ENCODE data around the gene FBXL17.
A peak's percentile ranks its signal among the peaks of the same experiment; 100 is the strongest.
"Not testable (repeated sequence)": the region's sequence is repeated elsewhere in the genome, so short reads cannot be mapped to it uniquely, and the experiment has no call there.

Gene FBXL17

DNA sequence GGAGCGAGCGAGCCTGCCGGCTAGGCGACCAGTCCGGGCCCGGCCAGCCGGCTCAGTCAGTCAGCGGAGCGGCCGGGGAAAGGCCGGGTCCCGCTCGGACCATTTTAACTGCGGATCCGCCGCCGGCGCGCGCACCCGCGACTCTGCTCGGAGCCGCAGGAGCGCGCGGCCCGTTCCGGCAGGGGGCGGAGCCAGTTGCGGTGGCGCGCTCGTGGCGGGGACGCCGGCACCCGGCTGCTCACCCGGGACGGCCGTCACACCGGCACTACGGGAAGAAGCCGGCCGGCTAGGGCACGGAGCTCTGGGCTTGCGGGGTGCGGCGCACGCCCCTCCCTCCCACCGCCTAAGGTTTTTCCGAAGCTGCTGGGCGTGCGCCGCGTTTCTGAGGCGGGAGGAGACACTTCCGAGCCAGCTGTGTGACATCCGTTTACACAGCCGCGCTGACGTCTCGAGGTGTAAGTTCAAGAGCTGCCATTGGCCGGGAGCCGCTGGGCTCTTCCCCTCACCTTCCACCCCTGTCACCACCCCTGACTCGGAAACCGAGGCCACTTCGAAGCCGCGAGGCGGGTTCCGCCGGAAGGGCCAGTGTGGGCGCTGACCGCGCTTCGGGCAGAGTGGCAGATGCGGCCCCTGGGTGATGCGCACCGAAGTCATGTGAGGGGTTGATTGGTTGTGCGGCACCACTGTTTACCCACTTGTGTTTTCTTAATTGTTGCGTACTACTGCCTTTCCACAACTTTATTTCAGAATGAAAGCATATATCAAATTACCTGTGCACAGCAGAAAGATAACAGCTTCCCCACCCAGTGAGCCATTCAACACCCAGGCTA lies at the start of gene FBXL17:
Gene FBXL17 (minus strand): TSS at position 145 of the 830 bp plus-strand sequence.
- in situ Hi-C loops (cut with HindIII; ENCODE audit: low pct_unique_long_range_greater_than_20kb, low sequenced_read_pairs) = no loop called here
- TF ChIP-seq JUND (IDR thresholded peaks at IDR 0.05; ENCODE audit: low read depth) = no peak
- DNase-seq (ENCODE audit: low read depth in 1 of 2, low spot score in 1 of 2) = peak; percentile 87 to 98

DNA sequence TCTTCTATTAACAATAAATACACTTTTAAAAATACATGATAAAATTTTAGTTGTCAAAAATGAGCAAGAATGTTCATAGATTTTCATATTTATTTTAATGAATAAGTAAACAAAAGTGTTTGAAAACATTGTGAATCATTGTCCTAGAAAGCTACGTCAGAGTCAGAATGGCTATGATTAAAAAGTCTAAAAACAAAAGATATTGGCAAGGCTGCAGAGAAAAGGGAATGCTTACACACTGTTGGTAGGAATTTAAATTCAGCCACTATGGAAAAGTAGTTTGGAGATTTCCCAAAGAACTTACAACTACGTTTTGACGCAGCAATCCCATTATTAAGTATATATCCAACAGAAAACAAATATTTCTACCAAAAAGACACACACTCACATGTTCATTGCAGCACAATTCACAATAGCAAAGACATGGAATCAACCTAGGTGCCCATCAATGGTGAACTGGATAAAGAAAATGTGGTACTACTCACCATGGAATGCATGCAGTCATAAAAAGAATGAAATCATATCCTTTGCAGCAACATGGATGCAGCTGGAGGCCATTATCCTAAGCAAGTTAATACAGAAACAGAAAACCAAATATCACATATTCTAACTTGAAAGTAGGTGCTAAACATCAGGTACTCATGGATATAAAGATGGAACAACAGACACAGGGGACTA lies 49.2 kb upstream of the FBXL17 start:
- DNase-seq (ENCODE audit: low read depth in 1 of 2, low spot score in 1 of 2) = no peak
- in situ Hi-C loops (cut with HindIII; ENCODE audit: low pct_unique_long_range_greater_than_20kb, low sequenced_read_pairs) = no loop called here
- no peak for TF ChIP-seq JUND (IDR thresholded peaks at IDR 0.05; ENCODE audit: low read depth)

DNA sequence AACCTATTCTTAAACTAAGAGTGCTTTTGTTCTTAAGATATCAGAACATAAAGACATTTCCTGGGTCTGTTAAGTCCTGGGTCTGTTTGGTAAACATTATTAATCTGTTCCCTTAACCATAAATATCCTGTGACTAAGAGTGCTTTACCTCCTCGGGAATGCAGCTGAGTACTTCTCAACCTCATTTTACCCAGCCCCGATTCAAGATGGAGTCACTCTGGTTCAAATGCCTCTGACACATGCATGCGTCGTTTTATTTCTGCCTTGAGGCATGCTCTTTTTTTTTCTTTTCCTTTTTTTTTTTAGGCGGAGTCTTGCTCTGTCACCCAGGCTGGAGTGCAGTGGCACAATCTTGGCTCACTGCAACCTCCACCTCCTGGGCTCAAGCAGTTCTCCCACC lies 39.8 kb upstream of the FBXL17 start:
- no peak for TF ChIP-seq JUND (IDR thresholded peaks at IDR 0.05; ENCODE audit: low read depth)
- DNase-seq (ENCODE audit: low read depth in 1 of 2, low spot score in 1 of 2) = no peak
- in situ Hi-C loops (cut with HindIII; ENCODE audit: low pct_unique_long_range_greater_than_20kb, low sequenced_read_pairs) = no loop called here

DNA sequence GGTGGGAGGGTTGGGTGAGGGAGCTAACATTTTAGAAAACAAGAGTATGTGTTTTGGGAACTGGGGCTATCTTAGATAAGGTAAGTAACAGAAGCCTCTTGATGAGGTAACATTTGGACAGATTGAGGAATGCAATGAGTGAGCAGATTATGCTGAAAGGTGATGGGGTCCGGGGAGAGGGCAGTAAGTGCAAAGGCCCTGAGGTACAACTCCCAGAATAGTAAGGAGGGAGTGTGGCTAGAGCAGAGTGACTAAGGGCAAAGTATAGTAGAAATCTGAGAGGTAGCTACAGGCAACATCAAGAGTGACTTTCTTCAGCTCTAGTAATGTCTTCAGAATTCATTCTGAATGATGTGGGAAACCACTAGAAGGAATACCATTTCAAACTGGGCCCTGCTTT lies 38.9 kb upstream of the FBXL17 start:
- DNase-seq (ENCODE audit: low read depth in 1 of 2, low spot score in 1 of 2) = no peak
- TF ChIP-seq JUND (IDR thresholded peaks at IDR 0.05; ENCODE audit: low read depth) = no peak
- in situ Hi-C loops (cut with HindIII; ENCODE audit: low pct_unique_long_range_greater_than_20kb, low sequenced_read_pairs) = no loop called here

DNA sequence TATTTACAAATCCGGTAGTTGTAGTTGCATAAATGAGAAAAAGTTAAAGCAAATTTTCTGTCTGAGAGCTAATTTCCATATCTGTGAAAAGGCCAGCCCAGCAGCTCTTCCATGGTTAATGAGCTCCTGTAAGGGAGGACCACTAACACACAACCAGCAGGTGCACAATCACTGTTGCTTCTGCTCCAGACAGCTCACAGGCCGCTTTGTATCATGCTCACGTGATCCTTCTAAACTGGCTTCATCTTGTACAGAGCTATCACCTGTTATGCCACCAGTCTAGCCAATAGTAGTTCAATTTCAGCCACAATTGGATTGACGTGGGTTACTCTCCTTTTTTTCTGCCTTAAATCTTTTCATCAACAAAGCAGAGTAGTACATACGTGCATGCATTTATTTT lies 38.3 kb upstream of the FBXL17 start:
- TF ChIP-seq JUND (IDR thresholded peaks at IDR 0.05; ENCODE audit: low read depth) = no peak
- DNase-seq (ENCODE audit: low read depth in 1 of 2, low spot score in 1 of 2) = no peak
- in situ Hi-C loops (cut with HindIII; ENCODE audit: low pct_unique_long_range_greater_than_20kb, low sequenced_read_pairs) = no loop called here

DNA sequence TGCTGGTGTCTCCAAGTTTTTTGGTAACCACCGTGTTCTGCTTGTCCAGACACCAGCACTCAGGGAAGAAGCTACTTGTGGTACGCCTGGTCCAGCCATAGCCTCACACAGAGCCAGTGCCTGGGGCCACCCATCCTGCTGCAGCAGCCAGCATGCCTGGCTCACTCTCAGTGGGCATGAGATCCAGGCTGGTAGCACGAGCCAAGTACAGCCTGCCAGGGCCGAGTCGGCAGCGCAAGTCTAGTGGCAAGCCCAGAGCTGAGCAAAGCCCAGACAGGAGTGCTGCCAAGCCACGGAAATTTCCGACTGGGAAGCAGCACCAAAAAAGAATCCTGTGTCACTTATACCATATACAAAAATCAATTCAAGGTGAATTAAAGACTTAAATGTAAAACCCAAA lies 36.3 kb upstream of the FBXL17 start:
- peak in 1 of 2 experiments; percentile 14 for DNase-seq (ENCODE audit: low read depth in 1 of 2, low spot score in 1 of 2)
- in situ Hi-C loops (cut with HindIII; ENCODE audit: low pct_unique_long_range_greater_than_20kb, low sequenced_read_pairs) = no loop called here
- TF ChIP-seq JUND (IDR thresholded peaks at IDR 0.05; ENCODE audit: low read depth) = no peak

DNA sequence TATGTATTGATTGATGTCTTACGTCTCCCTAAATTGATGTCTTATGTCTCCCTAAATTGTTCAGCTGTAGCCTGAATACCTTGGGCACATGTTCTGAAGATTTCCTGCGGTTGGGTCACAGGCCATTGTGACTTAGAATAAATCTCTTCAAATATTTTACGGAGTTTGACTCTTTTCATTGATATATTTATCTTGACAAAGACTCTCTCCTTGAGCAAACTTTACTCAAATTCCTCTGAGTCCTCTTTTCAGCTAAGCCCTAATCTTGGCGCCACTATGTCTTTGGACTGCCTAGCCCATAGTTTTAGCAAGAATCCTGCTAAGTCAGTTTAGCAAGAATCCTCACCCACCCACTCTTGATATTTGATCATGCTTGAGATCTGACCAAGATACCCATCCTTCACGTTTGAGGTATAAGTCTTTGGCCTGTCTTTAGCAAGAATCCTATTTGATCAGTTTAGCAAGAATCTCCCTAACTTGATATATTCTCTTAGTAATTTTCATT lies 35.3 kb upstream of the FBXL17 start:
- no peak for TF ChIP-seq JUND (IDR thresholded peaks at IDR 0.05; ENCODE audit: low read depth)
- peak in 1 of 2 experiments; percentile 56 for DNase-seq (ENCODE audit: low read depth in 1 of 2, low spot score in 1 of 2)
- in situ Hi-C loops (cut with HindIII; ENCODE audit: low pct_unique_long_range_greater_than_20kb, low sequenced_read_pairs) = no loop called here

DNA sequence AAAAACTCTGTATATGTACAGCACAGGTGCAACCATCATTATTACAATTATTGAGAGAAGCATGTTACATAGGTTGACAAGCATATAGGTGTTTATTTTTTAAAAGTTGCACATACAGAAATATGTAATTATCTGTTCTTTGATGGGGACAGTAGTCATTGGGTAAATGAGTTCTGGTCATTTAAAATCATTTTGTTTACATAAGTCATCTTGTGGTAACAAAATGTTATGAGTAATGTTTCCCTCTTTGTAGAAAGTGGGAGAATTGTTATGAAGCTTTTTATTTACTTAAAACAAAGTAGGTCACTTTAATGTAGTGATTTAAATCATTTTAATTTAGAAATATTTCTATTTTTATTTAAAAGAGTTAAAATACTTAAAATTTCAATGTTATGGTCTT lies 33.8 kb upstream of the FBXL17 start:
- TF ChIP-seq JUND (IDR thresholded peaks at IDR 0.05; ENCODE audit: low read depth) = no peak
- DNase-seq (ENCODE audit: low read depth in 1 of 2, low spot score in 1 of 2) = no peak
- in situ Hi-C loops (cut with HindIII; ENCODE audit: low pct_unique_long_range_greater_than_20kb, low sequenced_read_pairs) = no loop called here

DNA sequence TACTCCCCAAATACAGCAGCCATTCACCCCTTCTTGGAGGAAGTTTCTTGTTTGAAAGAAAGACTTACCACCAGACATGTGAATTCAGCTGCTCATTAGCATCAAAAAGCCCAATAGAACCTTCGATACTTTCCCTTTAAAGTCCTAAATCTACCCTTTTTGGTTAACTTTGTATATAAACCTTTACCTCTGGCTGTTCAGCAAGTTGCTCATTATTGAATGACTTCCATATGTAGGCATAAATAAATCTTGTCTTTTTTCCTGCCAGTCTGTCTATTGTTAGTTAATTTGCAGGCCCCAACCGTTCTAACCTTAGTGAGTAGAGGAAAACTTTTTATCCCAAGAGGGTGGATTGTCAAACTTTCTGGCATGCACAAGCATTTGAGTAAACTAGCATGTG lies 27.9 kb upstream of the FBXL17 start:
- in situ Hi-C loops (cut with HindIII; ENCODE audit: low pct_unique_long_range_greater_than_20kb, low sequenced_read_pairs) = no loop called here
- no peak for DNase-seq (ENCODE audit: low read depth in 1 of 2, low spot score in 1 of 2)
- TF ChIP-seq JUND (IDR thresholded peaks at IDR 0.05; ENCODE audit: low read depth) = no peak

DNA sequence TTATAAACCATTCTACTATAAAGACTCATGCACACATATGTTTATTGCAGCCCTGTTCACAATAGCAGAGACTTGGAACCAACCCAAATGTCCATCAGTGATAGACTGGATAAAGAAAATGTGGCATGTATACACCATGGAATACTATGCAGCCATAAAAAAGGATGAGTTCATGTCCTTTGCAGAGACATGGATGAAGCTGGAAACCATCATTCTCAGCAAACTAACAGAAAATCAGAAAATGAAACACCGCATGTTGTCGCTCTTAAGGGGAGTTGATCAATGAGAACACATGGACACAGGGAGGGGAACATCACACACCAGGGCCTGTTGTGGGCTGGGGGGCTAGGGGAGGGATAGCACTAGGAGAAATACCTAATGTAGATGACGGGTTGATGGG lies 23.3 kb upstream of the FBXL17 start:
- in situ Hi-C loops (cut with HindIII; ENCODE audit: low pct_unique_long_range_greater_than_20kb, low sequenced_read_pairs); DNase-seq (ENCODE audit: low read depth in 1 of 2, low spot score in 1 of 2): not testable (repeated sequence)

DNA sequence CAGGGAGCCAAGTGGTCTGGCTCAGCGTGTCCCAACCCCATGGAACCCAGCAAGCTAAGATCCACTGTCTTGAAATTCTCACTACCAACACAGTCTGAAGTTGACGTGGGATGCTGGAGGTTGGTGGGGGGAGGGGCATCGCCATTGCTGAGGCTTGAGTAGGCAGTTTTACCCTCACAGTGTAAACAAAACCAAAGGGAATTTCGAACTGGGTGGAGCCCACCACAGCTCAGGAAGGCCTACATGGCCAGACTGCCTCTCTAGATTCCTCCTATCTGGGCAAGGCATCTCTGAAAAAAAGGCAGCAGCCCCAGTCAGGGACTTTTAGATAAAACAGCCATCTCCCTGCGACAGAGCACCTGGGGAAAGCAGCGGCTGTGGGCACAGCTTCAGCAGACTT lies 17.1 kb upstream of the FBXL17 start:
- no peak for DNase-seq (ENCODE audit: low read depth in 1 of 2, low spot score in 1 of 2)
- in situ Hi-C loops (cut with HindIII; ENCODE audit: low pct_unique_long_range_greater_than_20kb, low sequenced_read_pairs) = no loop called here
- TF ChIP-seq JUND (IDR thresholded peaks at IDR 0.05; ENCODE audit: low read depth) = no peak

DNA sequence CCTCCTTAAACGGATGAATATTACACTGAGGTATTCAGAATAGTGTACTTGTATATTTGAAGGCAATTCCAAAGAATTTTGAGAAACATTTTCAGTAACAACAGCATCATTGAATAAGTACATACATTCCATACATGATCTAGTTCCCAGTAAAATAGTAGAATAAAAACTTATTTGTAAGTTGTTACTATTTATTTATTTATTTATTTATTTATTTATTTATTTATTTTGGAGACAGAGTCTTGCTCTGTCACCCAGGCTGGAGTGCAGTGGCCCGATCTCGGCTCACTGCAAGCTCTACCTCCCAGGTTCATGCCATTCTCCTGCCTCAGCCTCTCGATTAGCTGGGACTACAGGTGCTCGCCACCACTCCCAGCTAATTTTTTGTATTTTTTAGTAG lies 14.9 kb upstream of the FBXL17 start:
- in situ Hi-C loops (cut with HindIII; ENCODE audit: low pct_unique_long_range_greater_than_20kb, low sequenced_read_pairs); DNase-seq (ENCODE audit: low read depth in 1 of 2, low spot score in 1 of 2): not testable (repeated sequence)

DNA sequence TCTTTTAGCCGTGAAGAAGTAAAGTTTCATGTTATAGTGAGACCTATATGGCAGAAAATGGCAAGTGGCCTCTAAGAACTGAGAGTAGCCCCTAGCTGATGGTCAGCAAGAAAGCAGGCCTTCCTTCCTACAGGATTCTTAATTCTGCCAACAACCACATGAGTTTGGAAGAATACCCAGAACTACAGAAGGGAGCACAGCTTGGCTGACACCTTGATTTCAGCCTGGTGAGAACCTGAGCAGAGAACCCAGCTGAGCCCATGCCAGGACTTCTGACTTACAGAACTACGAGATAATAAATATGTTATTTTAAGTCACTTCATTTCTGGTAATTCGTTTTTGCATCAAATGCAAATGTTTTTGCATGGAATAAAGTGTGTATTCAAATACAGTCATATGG lies 5.9 kb upstream of the FBXL17 start:
- in situ Hi-C loops (cut with HindIII; ENCODE audit: low pct_unique_long_range_greater_than_20kb, low sequenced_read_pairs) = no loop called here
- DNase-seq (ENCODE audit: low read depth in 1 of 2, low spot score in 1 of 2) = no peak
- TF ChIP-seq JUND (IDR thresholded peaks at IDR 0.05; ENCODE audit: low read depth) = no peak

Measured in T47D (cell line).